Neural progenitor cell (in vitro differentiated cells): ENCODE measurements around the gene NPR2.

Experiments used
- EZH2 ChIP-seq: fragments of 200-600 bp; sonication (generic); IDR thresholded peaks from 2 replicates; pipeline ENCODE4 v1.6.1; 2017; ENCODE audit warnings: antibody characterized with exemption, mild to moderate bottlenecking, moderate library complexity
- EZH2phosphoT487 ChIP-seq: fragments of 200-600 bp; sonication (generic); IDR thresholded peaks from 2 replicates; pipeline ENCODE4 v1.6.1; 2017; ENCODE audit warnings: antibody characterized with exemption
- TF ChIP-seq, protein P1 (sequence below): fragments of 200-600 bp; sonication (generic); IDR thresholded peaks from 2 replicates; pipeline ENCODE4 v1.5.1; 2017; ENCODE audit warnings: antibody characterized with exemption, mild to moderate bottlenecking

DNA sequence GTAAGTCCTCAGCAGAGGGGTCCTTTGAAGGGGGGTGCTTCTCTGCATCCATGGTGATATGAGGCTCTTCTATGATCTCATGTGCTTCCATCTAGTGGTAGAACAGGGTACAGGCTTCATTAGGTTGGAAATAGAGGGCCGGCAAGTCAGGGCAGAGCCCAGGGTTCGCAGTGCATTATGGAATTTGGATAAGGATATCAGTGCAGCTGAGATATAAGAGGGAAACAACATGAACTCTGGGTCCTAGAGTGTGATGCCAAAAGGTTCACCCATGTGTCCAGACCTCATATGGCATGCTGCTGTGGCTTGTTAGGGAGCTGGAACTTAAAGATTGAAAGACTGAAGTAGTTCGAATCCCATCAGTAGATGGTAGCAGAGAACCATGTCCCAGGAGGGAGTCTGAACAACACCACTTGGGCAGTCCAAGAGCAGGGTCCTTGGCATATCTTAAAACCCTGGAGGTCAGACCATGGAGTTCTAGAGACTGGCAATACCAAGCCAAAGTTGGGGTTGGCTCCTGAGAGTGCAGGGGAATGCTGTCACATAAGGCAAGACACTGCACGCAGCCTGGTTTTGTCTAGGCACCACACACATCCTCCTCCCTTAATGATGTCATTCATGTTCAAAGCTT lies 34.8 kb downstream of the NPR2 start:
- TF ChIP-seq, protein P1, sequence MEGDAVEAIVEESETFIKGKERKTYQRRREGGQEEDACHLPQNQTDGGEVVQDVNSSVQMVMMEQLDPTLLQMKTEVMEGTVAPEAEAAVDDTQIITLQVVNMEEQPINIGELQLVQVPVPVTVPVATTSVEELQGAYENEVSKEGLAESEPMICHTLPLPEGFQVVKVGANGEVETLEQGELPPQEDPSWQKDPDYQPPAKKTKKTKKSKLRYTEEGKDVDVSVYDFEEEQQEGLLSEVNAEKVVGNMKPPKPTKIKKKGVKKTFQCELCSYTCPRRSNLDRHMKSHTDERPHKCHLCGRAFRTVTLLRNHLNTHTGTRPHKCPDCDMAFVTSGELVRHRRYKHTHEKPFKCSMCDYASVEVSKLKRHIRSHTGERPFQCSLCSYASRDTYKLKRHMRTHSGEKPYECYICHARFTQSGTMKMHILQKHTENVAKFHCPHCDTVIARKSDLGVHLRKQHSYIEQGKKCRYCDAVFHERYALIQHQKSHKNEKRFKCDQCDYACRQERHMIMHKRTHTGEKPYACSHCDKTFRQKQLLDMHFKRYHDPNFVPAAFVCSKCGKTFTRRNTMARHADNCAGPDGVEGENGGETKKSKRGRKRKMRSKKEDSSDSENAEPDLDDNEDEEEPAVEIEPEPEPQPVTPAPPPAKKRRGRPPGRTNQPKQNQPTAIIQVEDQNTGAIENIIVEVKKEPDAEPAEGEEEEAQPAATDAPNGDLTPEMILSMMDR, result peak; percentile 73
- TF ChIP-seq EZH2 (no peak), EZH2phosphoT487 (no peak)
